ENCODE measurements around the gene FARP1. TPM values are rescaled to one million over a fixed set of nuclear protein-coding genes. Genes with fewer than 3 reads are reported as not detected.

Gene FARP1
- total and polyA plus RNA-seq, 2 of the 8 experiments (the other 6 are each of a cell fraction or from before 2014, with no cell fraction given), result 24.7 to 104 TPM

DNA sequence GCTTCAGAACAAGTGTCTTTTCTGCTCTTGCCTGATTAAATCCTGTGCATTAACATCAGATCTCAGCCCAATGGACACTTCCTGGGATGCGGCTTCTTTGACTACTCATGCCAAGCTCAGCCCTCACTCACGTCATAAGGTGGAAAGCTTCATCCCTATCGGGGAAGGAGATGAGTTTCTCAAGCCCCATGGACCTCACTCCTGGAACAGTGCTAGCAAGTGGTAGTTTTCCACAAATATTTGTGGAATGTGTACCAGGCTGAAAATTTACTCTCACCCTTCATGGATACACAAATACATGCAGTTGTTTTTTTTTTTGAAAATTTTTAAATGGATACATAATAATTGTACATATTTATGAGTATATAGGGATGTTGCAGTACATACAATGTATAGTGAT is 34.6 kb upstream of the FARP1 start (continued):
- no peak for TF ChIP-seq SAP30 (IDR thresholded peaks at IDR 0.05; ENCODE audit: insufficient read depth, insufficient replicate concordance, low read length)

All from H1 (cell line).